Breast epithelium (tissue), 3 donors: ENCODE data around the gene OR56B1.

Experiments
- CTCF ChIP-seq, 3 donors: fragments of 450-650 bp; IDR thresholded peaks; one replicate each; pipeline ENCODE4 v1.5.1; 2016 to 2017; ENCODE audit warnings: antibody characterized with exemption in 3 of 3, mild to moderate bottlenecking in 3 of 3, moderate library complexity in 3 of 3
- POLR2A ChIP-seq: fragments of 450-650 bp; IDR thresholded peaks from one replicate; pipeline ENCODE4 v1.6.1; 2016; ENCODE audit warnings: antibody characterized with exemption, mild to moderate bottlenecking, moderate library complexity
- POLR2AphosphoS5 ChIP-seq, 3 donors: sonication (generic); formaldehyde crosslinking; IDR thresholded peaks; one replicate each; pipeline ENCODE4 v1.6.1; 2017; ENCODE audit warnings: antibody characterized with exemption in 3 of 3

- TF ChIP-seq CTCF (IDR thresholded peaks at IDR 0.05) = no peak
- no peak for TF ChIP-seq POLR2AphosphoS5 (IDR thresholded peaks at IDR 0.05)
- TF ChIP-seq POLR2A = no peak
Measured at GRCh38 chr11:5746614-5747013, 10.4 kb downstream of the OR56B1 start.
